ENCODE results near the gene MYH13. TPM values are rescaled to one million over a fixed set of nuclear protein-coding genes. Genes with fewer than 3 reads are reported as not detected.
"Not testable (repeated sequence)": the region's sequence is repeated elsewhere in the genome, so short reads cannot be mapped to it uniquely, and the experiment has no call there.

MYH13 gene
- total RNA-seq, 1 donor from 2014 or later, result 0.52 TPM

DNA sequence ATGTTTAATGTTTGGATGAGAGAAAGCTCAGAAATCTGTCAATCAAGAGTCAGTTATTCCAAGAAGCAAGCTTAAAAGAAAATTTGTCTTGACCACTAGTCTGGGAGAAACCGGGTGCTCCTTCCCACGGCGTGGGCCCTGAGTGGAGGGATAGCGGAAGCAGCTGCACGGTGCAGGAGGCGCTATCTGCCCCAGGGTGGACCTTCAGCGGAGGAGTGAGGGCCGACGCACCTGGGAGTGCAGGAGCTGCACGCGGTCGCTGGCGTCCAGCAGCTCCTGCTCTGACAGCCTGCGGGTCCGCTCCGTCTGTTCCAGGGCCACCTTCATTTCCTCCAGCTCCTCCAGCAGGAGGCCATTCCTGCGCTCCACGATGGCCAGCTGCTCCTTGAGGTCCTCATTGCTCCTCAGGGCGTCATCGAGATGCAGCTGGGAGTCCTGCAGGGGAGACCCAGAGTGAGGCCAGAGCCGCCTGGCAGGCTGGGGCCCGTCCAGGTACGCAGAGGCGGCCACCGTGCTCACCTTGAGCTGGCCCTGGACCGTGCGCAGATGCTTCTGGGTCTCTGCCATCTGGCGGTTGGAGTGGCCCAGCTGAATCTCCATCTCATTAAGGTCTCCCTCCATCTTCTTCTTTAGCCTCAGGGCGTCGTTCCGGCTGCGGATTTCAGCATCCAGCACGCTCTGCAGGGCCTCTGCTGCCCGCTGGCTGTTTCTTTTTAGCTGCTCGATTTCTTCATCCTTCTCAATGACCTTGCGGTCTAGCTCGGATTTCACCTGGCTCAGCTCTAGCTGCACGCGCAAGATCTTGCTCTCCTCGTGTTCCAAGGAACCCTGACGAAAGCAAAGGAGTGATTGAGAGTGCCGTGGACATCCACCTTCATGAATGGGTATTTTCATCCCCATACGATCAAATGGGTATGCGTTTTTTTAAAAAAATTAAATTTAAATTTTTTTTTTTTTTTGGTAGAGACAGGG lies 63.5 kb downstream of the MYH13 start:
- H3K4me1 ChIP-seq (ENCODE audit: control insufficient read depth in 3 of 3, insufficient read depth in 3 of 3, low read length in 3 of 3), result no peaks in the 10 kb centered on the region
- no peak overlapping the region for H3K4me3 ChIP-seq (ENCODE audit: low read length in 3 of 3)
- no peaks in the 10 kb centered on the region for H3K9me3 ChIP-seq (ENCODE audit: control insufficient read depth in 3 of 3, low read length in 3 of 3)
- no peaks in the 10 kb centered on the region for H3K36me3 ChIP-seq (ENCODE audit: control insufficient read depth in 3 of 3, insufficient read depth in 3 of 3, low read length in 3 of 3)
- H3K27me3 ChIP-seq (ENCODE audit: control insufficient read depth in 3 of 3, insufficient read depth in 3 of 3, low read length in 3 of 3), result peaks cover 0 to 2% (median 0%) of the 10 kb centered on the region in 3 donors
- H3K9ac ChIP-seq (ENCODE audit: low read depth in 1 of 3, low read length in 3 of 3), result no peak overlapping the region
- no peak overlapping the region for H3K27ac ChIP-seq (ENCODE audit: low read depth, low read length)

GRCh38 chr17:10306585-10306984 lies 66.2 kb downstream of the MYH13 start:
- no peaks in the 10 kb centered on the region for H3K9me3 ChIP-seq (ENCODE audit: control insufficient read depth in 3 of 3, low read length in 3 of 3)
- H3K4me3 ChIP-seq (ENCODE audit: low read length in 3 of 3), result no peak overlapping the region
- no peaks in the 10 kb centered on the region for H3K36me3 ChIP-seq (ENCODE audit: control insufficient read depth in 3 of 3, insufficient read depth in 3 of 3, low read length in 3 of 3)
- H3K27ac ChIP-seq (ENCODE audit: low read depth, low read length), result no peak overlapping the region
- H3K4me1 ChIP-seq (ENCODE audit: control insufficient read depth in 3 of 3, insufficient read depth in 3 of 3, low read length in 3 of 3), result no peaks in the 10 kb centered on the region
- H3K27me3 ChIP-seq (ENCODE audit: control insufficient read depth in 3 of 3, insufficient read depth in 3 of 3, low read length in 3 of 3), result no peaks in the 10 kb centered on the region
- H3K9ac ChIP-seq (ENCODE audit: low read depth in 1 of 3, low read length in 3 of 3), result no peak overlapping the region

DNA sequence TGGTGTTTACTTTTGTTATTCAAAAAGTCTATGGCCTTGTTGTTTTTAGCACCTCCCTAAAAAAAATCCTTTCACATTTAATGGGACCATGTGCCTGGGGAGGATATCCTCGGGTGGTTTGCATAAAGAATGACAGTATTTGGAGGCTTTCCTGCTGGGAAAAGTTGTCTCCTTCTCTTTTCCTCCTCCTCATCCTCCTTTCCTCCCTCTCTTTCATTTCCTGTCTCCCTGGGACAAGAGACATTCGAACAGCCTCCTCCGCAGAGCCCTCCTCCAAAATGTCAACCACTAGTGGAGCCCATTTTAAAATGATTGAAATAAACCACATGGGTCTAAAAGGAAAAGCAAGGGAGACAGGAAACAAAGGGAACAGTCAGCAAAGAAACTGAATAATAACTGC lies 67.4 kb downstream of the MYH13 start:
- Histone ChIP-seq H3K4me3 (ENCODE audit: low read length in 3 of 3) (no peak overlapping the region), H3K9me3 (ENCODE audit: control insufficient read depth in 3 of 3, low read length in 3 of 3) (no peaks in the 10 kb centered on the region), H3K36me3 (ENCODE audit: control insufficient read depth in 3 of 3, insufficient read depth in 3 of 3, low read length in 3 of 3) (no peaks in the 10 kb centered on the region), H3K27ac (ENCODE audit: low read depth, low read length) (no peak overlapping the region), H3K9ac (ENCODE audit: low read depth in 1 of 3, low read length in 3 of 3) (no peak overlapping the region), H3K27me3 (ENCODE audit: control insufficient read depth in 3 of 3, insufficient read depth in 3 of 3, low read length in 3 of 3) (no peaks in the 10 kb centered on the region), H3K4me1 (ENCODE audit: control insufficient read depth in 3 of 3, insufficient read depth in 3 of 3, low read length in 3 of 3) (no peaks in the 10 kb centered on the region)

GRCh38 chr17:10304758-10305300 lies 68.0 kb downstream of the MYH13 start:
- no peaks in the 10 kb centered on the region for H3K4me1 ChIP-seq (ENCODE audit: control insufficient read depth in 3 of 3, insufficient read depth in 3 of 3, low read length in 3 of 3)
- no peak overlapping the region for H3K27ac ChIP-seq (ENCODE audit: low read depth, low read length)
- no peak overlapping the region for H3K4me3 ChIP-seq (ENCODE audit: low read length in 3 of 3)
- no peaks in the 10 kb centered on the region for H3K9me3 ChIP-seq (ENCODE audit: control insufficient read depth in 3 of 3, low read length in 3 of 3)
- H3K27me3 ChIP-seq (ENCODE audit: control insufficient read depth in 3 of 3, insufficient read depth in 3 of 3, low read length in 3 of 3), result no peaks in the 10 kb centered on the region
- no peak overlapping the region for H3K9ac ChIP-seq (ENCODE audit: low read depth in 1 of 3, low read length in 3 of 3)
- no peaks in the 10 kb centered on the region for H3K36me3 ChIP-seq (ENCODE audit: control insufficient read depth in 3 of 3, insufficient read depth in 3 of 3, low read length in 3 of 3)

- H3K4me1 ChIP-seq (ENCODE audit: control insufficient read depth in 3 of 3, insufficient read depth in 3 of 3, low read length in 3 of 3), result peaks cover 0 to 4% (median 0%) of the 10 kb centered on the region in 3 donors
- no peak overlapping the region for H3K4me3 ChIP-seq (ENCODE audit: low read length in 3 of 3)
- no peak overlapping the region for H3K27ac ChIP-seq (ENCODE audit: low read depth, low read length)
- H3K27me3 ChIP-seq (ENCODE audit: control insufficient read depth in 3 of 3, insufficient read depth in 3 of 3, low read length in 3 of 3), result peaks cover 0 to 3% (median 0%) of the 10 kb centered on the region in 3 donors
- no peaks in the 10 kb centered on the region for H3K36me3 ChIP-seq (ENCODE audit: control insufficient read depth in 3 of 3, insufficient read depth in 3 of 3, low read length in 3 of 3)
- H3K9me3 ChIP-seq (ENCODE audit: control insufficient read depth in 3 of 3, low read length in 3 of 3), result no peaks in the 10 kb centered on the region
- H3K9ac ChIP-seq (ENCODE audit: low read depth in 1 of 3, low read length in 3 of 3), result no peak overlapping the region
These were observed 75.1 kb downstream of the MYH13 start for GRCh38 chr17:10297691-10298090.

DNA sequence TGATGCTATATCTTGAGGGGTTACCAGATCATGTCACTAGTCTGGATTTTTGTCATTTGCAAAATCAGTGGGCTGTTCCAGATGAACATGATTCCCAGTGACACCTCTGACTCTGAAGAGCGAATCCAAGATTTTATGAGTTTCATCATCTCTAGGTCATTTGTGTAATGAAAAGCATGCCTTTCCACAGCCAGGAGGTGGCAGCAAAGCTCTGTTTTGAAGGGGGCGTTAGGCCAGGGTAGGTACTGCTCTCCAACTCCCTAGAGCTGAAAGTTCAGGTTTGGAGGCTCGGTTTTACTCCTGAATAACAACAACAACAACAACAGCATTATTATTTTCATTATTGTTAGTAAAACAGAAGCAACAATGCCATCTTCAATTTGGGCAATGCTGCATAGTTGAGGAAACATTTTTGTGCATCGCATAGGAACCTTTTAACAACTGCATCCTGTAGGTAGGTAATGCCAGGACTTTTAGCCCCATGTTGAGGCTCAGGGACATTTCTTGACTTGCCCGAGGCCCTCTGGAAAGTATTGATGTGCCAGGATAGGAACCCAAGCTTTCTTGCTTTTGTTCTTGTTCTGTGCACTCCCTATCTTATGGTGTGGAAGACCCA lies 77.0 kb downstream of the MYH13 start:
- Histone ChIP-seq H3K27ac (ENCODE audit: low read depth, low read length) (no peak overlapping the region), H3K4me1 (ENCODE audit: control insufficient read depth in 3 of 3, insufficient read depth in 3 of 3, low read length in 3 of 3) (peaks cover 0 to 8% (median 0%) of the 10 kb centered on the region in 3 donors), H3K36me3 (ENCODE audit: control insufficient read depth in 3 of 3, insufficient read depth in 3 of 3, low read length in 3 of 3) (no peaks in the 10 kb centered on the region), H3K4me3 (ENCODE audit: low read length in 3 of 3) (no peak overlapping the region), H3K9me3 (ENCODE audit: control insufficient read depth in 3 of 3, low read length in 3 of 3) (no peaks in the 10 kb centered on the region), H3K27me3 (ENCODE audit: control insufficient read depth in 3 of 3, insufficient read depth in 3 of 3, low read length in 3 of 3) (peaks cover 0 to 5% (median 3%) of the 10 kb centered on the region in 3 donors), H3K9ac (ENCODE audit: low read depth in 1 of 3, low read length in 3 of 3) (no peak overlapping the region)

GRCh38 chr17:10294180-10294579 lies 78.6 kb downstream of the MYH13 start:
- no peaks in the 10 kb centered on the region for H3K36me3 ChIP-seq (ENCODE audit: control insufficient read depth in 3 of 3, insufficient read depth in 3 of 3, low read length in 3 of 3)
- no peak overlapping the region for H3K9ac ChIP-seq (ENCODE audit: low read depth in 1 of 3, low read length in 3 of 3)
- H3K4me3 ChIP-seq (ENCODE audit: low read length in 3 of 3), result no peak overlapping the region
- peaks cover 0 to 10% (median 4%) of the 10 kb centered on the region in 3 donors for H3K4me1 ChIP-seq (ENCODE audit: control insufficient read depth in 3 of 3, insufficient read depth in 3 of 3, low read length in 3 of 3)
- H3K27me3 ChIP-seq (ENCODE audit: control insufficient read depth in 3 of 3, insufficient read depth in 3 of 3, low read length in 3 of 3), result peaks cover 0 to 7% (median 5%) of the 10 kb centered on the region in 3 donors
- H3K9me3 ChIP-seq (ENCODE audit: control insufficient read depth in 3 of 3, low read length in 3 of 3), result no peaks in the 10 kb centered on the region
- H3K27ac ChIP-seq (ENCODE audit: low read depth, low read length), result no peak overlapping the region

GRCh38 chr17:10292057-10292937 lies 80.5 kb downstream of the MYH13 start:
- Histone ChIP-seq H3K27me3 (ENCODE audit: control insufficient read depth in 3 of 3, insufficient read depth in 3 of 3, low read length in 3 of 3) (peaks cover 0 to 8% (median 7%) of the 10 kb centered on the region in 3 donors), H3K27ac (ENCODE audit: low read depth, low read length) (peak overlapping the region; percentile 54), H3K9ac (ENCODE audit: low read depth in 1 of 3, low read length in 3 of 3) (no peak overlapping the region)

GRCh38 chr17:10291576-10291975 lies 81.2 kb downstream of the MYH13 start:
- peaks cover 0 to 10% (median 4%) of the 10 kb centered on the region in 3 donors for H3K4me1 ChIP-seq (ENCODE audit: control insufficient read depth in 3 of 3, insufficient read depth in 3 of 3, low read length in 3 of 3)
- H3K36me3 ChIP-seq (ENCODE audit: control insufficient read depth in 3 of 3, insufficient read depth in 3 of 3, low read length in 3 of 3); H3K9ac ChIP-seq (ENCODE audit: low read depth in 1 of 3, low read length in 3 of 3); H3K4me3 ChIP-seq (ENCODE audit: low read length in 3 of 3); H3K27me3 ChIP-seq (ENCODE audit: control insufficient read depth in 3 of 3, insufficient read depth in 3 of 3, low read length in 3 of 3); H3K9me3 ChIP-seq (ENCODE audit: control insufficient read depth in 3 of 3, low read length in 3 of 3): not testable (repeated sequence)
- H3K27ac ChIP-seq (ENCODE audit: low read depth, low read length), result peak overlapping the region; percentile 54

More at GRCh38 chr17:10292057-10292937, 80.5 kb downstream of the MYH13 start:
- no peak overlapping the region for H3K4me3 ChIP-seq (ENCODE audit: low read length in 3 of 3)
- H3K9me3 ChIP-seq (ENCODE audit: control insufficient read depth in 3 of 3, low read length in 3 of 3), result no peaks in the 10 kb centered on the region
- peaks cover 0 to 10% (median 4%) of the 10 kb centered on the region in 3 donors for H3K4me1 ChIP-seq (ENCODE audit: control insufficient read depth in 3 of 3, insufficient read depth in 3 of 3, low read length in 3 of 3)
- H3K36me3 ChIP-seq (ENCODE audit: control insufficient read depth in 3 of 3, insufficient read depth in 3 of 3, low read length in 3 of 3), result no peaks in the 10 kb centered on the region

Data from skeletal muscle tissue (tissue), 4 donors.